CD4-positive, alpha-beta T cell treated with Interleukin-1 beta for 1 hour (primary cell): ENCODE results near the gene PADI4.

Source experiments
- DNase-seq, 2 donors: peaks; one replicate each; pipeline ENCODE4 v3.0.0-alpha.2; 2020 to 2022

The PADI4 gene, protein sequence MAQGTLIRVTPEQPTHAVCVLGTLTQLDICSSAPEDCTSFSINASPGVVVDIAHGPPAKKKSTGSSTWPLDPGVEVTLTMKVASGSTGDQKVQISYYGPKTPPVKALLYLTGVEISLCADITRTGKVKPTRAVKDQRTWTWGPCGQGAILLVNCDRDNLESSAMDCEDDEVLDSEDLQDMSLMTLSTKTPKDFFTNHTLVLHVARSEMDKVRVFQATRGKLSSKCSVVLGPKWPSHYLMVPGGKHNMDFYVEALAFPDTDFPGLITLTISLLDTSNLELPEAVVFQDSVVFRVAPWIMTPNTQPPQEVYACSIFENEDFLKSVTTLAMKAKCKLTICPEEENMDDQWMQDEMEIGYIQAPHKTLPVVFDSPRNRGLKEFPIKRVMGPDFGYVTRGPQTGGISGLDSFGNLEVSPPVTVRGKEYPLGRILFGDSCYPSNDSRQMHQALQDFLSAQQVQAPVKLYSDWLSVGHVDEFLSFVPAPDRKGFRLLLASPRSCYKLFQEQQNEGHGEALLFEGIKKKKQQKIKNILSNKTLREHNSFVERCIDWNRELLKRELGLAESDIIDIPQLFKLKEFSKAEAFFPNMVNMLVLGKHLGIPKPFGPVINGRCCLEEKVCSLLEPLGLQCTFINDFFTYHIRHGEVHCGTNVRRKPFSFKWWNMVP

DNA sequence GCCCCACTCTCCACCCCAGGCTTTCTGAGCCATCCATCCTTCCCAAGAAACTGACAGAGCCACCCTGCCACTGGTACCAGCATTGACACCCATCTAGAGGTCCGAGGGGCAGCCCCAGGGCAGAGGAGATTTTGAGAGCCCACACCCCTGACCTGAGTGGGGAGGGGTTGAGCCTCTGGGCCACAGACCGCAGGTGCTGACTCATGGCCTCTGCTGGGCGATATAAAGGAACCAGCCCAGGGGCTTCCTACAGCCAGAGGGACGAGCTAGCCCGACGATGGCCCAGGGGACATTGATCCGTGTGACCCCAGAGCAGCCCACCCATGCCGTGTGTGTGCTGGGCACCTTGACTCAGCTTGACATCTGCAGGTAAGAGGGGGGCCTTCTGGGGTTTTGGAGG, at the start of gene PADI4:
Gene PADI4, plus strand, starts transcription at position 252 of the 400 bp plus-strand sequence. Its CDS starts 26 bp downstream, at position 278.
- DNase-seq: peak in 1 of 2 donors; percentile 51

DNA sequence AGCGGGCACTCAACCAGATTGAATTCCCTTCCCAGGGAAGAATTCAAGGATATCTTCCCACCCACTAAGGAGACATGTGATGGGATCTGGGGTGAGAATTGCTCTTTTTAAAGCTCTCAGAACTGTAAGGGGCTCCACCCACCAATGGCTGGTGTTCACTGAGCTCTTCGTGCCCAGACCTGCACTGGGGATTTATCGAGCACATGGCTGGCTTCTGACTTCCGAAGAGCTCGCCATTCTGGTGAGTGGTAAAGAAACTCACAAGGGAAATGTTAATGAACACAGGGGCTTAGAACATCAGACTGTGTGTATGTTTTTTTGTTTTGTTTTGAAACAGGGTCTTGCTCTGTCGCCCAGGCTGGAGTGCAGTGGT, 49.3 kb upstream of the PADI4 start:
- DNase-seq: no peak

DNA sequence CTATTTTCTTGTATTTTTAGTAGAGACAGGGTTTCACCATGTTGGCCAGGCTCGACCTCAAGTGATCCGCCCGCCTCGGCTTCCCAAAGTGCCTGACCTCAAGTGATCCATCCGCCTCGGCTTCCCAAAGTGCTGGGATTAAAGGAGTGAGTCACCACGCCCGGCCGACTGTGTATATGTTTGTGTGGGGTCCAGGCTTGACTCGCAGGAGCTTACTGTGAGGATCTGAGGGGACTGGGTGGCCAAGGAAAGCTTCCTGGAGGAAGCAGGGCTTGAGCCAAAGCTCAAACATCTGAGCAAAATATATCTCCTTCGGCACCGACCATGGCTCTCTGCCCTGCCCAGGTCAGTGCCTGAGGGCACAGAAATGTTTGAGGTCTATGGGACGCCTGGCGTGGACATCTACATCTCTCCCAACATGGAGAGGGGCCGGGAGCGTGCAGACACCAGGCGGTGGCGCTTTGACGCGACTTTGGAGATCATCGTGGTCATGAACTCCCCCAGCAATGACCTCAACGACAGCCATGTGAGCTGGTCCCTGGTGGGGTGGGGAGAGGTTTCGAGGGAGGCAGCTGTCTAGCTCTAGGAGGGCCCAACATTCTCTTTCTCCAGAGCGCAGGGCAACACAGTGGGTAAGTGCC, 48.6 kb upstream of the PADI4 start:
- no peak for DNase-seq

DNA sequence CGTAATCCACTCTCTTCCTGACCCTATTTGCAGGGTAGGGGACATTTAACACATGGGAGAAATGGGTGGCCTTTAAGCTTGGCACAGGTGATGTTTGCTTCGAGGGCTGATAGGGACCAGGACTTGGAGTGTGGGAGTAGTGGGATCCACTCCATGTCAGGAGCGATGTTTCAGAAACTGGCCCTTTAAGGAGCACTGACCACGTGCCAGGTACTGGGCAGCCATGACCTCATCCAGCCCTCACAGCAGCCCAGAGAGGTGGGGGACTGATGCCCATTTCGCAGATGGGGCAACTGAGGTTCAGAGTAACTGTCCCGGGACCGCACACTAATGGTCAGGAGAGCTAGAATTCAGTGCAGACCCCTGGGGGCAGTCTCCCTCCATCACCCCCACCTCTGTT, 47.7 kb upstream of the PADI4 start:
- DNase-seq: no peak

DNA sequence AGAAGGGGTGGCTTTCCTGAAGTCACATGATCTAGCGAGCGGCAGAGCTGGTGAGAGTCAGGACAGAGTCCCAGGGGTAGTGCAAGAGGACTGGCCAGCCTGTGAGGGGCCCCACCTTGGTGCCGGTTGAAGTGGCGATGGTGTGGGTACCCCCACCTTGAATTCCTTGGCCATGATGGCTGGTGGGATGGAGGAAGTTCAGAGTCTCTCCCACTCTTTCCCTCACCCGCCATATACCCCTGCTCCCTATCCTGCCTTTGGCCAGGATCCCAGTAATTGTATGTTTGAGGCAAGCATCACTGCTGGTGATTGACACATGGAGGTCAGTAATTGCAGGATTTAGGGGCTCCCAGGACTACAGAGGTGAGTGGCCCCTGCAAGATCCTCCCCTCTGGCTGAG, 47.3 kb upstream of the PADI4 start:
- no peak for DNase-seq

DNA sequence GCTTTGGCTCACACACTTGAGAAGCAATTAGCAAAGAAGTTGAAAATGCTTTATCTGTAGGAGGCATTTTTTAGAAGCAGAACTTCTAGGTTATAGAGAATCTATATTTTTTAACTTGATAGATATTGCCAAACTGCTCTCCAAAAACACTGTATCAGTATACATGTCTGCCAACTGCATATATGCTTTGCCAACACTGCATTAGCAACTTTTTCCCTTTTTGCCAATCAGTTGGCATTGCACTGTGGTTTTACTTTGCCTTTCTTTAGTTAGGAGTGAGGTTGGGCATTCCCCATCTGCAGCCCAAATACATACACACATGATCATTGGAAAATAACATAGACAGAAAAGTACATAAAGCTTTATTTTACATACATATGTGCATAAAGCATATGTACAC, 44.1 kb upstream of the PADI4 start:
- DNase-seq: no peak

DNA sequence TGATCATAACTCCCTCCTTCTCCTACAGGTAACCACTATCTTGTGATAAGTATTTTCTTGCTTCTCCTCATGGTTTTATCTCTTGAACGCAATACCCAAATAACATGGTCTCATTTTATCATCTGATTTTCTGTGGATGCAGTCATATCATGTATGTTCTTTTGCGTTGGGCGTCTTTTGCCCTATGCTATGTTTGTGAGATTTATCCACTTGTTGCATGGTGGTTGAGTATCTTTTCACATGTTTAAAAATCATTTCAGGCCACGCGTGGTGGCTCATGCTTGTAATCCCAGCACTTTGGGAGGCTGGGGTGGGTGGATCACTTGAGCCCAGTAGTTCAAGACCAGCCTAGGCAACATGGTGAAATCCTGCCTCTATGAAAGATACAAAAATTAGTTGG, 43.5 kb upstream of the PADI4 start:
- DNase-seq: no peak

DNA sequence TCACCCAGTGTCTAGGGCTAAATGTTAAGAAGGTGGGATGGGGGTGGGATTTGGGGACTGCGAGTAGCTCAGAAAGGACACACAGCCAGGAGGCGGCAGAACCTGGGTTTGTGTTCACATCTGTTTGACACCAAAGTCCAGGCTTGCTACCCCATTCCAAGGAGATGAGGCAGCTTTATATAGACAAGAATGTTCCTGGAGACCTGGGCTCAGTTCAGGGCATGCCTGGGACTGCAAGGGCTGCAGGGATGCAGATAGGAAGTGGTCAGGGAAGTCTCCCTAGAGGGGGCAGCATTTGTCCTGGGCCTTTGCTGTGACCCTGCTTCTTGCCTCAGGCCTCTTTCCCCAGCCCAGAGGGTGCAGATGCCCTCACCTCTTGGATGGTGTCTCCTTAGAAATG, 42.8 kb upstream of the PADI4 start:
- DNase-seq: no peak

DNA sequence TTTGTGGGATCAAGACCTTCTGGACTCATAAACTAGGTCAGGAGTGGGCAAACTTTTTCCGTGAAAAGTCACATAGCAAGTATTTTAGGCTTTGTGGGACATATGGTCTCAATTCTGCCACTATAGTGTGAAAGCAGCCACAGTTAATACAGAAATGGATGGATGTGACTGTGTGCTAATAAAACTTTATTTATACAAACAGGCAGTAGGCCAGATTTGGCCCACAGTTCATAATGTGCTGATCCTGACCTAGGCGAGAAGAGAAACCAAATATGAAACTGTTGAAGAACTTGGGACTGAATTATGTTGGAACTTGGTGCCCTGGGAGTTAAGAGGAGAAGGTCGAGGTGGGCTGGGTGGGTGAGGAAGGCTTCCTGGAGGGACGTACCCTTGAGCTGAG, 42.0 kb upstream of the PADI4 start:
- no peak for DNase-seq

DNA sequence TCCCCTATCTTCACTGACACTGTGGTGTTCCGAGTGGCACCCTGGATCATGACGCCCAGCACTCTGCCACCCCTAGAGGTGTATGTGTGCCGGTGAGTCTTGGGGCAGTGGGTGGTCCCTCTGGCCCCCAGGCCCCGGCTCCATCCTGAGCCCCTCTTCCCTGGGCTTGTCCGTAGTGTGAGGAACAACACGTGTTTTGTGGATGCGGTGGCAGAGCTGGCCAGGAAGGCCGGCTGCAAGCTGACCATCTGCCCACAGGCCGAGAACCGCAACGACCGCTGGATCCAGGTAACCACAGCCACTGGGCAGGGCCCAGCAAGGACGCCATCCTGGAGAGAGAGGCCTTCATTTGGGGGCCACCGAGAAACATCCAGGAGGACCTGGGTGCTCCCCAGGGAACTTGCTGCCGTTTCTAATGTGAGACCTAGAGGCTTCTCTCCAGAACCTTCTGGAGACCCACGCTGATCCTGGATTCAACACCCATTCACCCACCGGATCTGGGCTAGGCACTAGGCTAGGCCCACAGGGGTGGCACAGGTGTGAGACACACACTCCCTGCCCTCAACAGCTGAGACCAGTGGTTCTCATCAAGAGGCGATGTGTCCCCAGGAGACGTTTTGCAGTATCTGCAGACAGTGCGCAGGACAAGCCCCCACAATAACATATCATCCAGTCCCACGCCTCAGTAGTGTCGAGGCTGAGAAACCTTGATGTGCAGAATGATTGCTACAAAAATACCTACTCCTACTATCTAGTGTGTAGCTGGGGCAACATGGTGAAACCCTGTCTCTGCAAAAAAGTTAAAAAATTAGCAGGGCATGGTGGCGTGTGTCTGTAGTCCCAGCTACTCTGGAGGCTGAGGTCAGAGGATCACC, 36.9 kb upstream of the PADI4 start:
- no peak for DNase-seq

DNA sequence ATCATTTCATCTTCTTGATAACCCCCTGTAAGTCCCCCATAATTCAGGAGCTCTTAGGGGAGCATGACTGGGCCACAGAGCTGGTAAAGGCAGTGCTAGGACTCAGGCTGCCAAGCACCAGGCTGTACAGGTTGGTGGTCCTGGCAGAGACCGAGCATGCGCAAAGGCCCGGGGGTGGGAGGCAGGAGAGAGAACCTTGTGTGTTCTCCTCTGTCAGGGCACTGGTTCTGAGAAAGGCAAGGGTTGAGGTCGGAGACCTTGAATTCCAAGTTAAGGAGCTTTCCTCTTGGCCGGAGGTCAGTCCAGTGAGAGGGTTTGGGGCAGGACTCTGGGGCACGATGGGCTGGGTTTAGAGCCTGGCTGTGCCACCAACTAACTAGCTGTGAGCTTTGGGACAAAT, 35.9 kb upstream of the PADI4 start:
- no peak for DNase-seq

DNA sequence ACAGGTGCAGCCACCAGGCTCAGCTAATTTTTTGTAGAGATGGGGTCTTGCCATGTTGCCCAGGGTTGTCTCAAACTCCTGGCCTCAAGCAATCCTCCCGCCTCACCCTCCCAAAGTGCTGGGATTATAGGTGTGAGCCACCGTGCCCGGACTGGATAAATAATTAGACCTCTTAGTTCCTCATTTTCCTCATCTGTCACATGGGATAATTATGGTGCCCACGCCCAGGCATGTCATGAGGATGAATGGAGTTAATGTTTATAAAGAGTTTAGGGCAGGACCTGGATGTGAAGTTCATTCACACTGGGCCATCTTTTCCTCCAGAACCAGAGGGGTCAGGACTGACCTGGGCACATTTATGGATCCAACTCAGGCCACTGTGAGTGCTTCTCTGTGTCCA, 35.4 kb upstream of the PADI4 start:
- DNase-seq: no peak

DNA sequence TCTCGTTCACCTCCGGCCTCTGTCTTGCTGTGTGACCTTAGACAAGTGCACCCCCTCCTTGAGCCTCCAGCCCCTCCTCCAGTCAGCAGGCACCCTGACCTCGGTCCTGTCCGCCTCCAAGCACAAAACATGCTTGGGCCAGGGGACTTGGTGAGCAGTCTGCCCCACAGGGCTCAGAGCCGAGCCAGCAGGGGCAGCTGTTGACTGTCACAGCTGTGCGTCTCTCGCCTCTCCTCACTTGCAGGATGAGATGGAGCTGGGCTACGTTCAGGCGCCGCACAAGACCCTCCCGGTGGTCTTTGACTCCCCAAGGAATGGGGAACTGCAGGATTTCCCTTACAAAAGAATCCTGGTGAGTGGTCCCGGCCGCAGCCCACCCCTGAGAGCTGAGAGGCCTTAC, 34.9 kb upstream of the PADI4 start:
- DNase-seq: no peak

DNA sequence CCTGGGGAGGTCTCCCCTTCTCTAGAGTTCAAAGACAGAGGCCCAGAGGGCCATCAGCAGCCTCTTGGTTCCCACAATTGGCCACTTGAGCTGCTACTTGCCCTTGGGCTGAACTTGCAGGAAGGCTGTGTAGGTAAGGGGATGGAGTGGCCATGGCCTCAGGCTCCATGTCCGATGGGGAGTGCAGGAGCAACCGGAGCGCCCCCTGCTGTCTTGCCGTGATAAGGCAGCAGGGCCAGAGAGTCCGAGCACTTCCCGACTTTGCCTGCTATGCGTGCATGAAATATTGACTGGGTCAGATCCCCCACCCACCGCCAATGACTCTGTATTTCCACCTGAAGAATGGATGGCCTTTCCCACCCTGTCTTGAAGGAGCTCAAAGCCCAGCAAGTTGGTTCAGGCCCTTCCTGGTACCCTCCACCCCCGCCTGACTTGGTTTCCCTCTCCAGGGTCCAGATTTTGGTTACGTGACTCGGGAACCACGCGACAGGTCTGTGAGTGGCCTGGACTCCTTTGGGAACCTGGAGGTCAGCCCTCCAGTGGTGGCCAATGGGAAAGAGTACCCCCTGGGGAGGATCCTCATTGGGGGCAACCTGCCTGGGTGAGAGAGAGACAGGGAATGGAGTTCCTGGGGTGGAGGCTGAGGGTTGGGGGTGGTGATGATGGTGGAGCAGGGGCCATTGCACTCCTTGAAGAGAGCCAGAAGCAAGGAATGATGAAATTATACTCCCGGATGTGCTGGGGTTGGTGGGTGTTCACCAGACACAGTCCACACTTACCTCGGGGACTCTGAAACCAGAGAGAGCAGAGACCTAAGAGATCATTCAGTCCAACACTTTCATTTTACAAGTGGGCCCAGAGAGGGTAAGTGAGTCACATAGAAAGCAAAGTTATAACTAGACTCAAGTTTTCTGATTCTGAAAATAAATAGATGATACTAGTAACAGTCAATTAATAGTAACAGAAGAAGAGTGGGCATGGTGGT, 33.5 kb upstream of the PADI4 start:
- peak; percentile 12 to 22 for DNase-seq

DNA sequence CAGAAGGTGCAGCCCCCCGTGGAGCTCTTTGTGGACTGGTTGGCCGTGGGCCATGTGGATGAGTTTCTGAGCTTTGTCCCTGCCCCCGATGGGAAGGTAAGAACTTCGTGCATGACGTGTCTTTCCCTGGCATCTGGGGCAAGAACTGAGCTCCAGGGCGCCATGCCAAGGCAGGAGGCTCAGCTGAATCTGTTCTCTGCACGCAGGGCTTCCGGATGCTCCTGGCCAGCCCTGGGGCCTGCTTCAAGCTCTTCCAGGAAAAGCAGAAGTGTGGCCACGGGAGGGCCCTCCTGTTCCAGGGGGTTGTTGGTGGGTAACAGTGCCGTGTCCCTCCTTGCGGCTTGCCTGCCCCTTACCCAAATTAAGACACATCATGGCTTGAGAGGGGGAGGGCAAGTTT, 31.4 kb upstream of the PADI4 start:
- DNase-seq: peak in 1 of 2 donors; percentile 35

DNA sequence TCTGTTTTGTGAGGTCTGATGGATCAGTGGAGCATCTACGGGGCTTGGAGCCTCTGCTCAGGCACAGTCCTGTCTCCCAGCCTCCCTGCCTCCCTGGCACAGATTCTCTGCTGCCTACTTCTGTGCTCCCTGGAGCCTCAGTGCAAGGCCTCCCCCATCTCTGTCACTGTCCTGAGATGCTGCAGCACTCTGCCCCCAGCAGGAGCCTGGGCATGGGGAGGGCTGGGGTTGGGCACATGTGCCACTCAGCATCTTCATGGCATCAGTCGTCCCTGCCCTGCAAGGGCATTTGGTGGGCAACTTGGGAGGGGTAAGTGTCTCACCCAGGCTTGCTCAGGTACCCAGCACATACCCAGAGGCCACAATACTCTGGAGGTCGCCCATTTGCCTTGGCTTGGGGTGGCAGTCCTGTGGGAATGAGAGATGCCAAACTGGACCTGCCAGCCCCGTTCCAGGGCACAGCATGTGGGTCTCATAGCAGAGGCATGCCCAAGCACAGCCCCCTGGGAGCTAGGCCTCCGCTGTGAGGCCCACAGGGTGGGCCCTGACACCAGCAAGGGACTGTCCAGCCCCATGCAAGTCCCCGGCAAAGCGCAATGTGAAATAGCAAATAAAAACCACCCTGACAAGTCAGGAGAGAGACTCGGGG, 30.4 kb upstream of the PADI4 start:
- DNase-seq: no peak

DNA sequence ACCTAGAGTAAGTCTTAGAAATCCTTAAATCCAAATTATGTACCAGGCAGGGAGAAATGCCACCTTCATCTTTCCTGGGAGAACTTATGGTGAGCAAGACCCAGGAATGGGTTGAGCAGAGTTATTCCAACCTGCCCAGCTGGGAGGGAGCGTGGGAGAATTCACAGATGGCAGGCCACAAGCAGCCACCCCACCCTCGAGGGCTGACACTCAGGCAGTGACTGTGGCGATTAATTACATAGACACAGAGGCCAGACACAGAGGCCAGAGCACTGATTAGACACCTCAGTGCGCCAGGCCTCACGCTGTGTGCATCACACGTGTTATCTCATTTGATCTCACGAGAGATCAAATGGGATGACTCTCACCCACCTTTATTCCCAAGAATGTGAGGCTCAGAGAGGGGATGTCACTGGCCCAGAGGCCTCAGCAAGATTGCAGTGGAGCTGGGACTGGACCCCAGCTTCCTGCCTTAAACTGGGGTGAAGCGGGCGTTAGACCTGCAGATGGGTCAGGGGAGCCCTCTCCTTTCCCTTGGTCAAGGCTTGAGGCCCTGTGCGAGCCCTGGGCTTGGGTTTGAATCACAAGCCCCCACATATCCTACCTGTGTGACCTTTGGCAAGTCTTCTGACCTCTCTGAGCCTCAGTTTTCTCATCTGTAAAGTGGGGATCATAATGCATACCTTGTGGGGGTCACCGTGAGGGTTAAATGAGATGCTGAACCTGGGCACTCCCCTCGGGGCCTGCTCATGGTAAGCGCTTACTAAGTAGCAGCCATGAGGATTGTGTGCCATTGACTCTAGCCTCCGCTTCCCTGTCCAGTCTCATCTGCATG, 28.8 kb upstream of the PADI4 start:
- DNase-seq: no peak

DNA sequence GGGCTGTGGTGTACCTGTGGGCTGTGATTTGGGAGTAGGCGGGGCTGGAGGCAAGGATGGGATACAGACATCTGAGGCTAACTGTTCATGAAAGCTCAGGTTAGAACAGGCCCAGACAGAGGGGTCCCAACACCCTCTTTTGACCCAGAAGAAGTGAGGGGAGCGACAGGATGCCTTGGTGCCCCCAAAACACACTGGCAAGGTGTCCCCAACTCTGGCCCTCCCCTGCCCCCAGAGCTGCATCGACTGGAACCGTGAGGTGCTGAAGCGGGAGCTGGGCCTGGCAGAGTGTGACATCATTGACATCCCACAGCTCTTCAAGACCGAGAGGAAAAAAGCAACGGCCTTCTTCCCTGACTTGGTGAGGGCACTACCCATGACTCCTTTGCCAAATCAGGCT, 27.6 kb upstream of the PADI4 start:
- DNase-seq: no peak

DNA sequence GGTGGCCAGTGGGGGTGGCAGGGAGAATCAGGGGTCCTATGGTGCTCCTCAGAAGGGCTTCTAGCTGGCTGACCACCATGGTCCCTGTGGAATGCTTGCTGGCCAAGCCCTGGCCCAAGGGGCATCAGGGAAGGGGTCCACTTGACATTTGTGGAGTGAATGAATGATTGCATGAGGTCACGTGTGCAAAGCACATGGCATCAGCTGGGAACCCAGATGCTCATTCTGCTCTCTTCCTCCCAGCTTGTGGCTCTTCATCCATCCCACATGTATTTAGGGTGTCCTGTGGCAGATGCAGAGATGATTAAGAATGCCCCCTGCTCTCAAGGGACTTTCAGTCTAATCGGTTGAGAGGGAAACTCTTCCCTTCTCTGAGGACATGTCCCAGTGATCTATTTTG, 27.1 kb upstream of the PADI4 start:
- no peak for DNase-seq

DNA sequence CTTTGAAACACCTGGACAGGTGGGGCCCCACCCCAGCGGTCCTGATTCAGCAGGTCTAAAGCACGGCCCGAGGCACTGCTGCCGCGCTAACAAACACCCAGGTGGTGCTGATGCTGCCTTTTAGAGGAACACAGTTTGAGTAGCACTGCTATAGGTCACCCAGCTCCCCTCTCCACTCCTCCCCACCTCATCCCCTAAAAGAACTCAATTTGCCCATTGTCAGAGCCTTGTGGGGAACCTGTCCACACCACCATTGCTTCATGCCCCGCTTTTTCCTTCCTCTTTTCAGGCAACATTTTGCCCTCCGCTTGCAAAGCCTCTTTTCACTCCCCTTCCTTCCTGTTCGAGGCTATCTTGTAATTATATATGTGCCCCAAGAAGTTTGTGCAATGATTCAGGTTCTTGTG, 26.2 kb upstream of the PADI4 start:
- DNase-seq: peak in 1 of 2 donors; percentile 47
